ENCODE data around the gene VSIG2.

GRCh38 chr11:124743050-124743449, 9.0 kb downstream of the VSIG2 start:
- no peak for TF ChIP-seq NANOG (IDR thresholded peaks at IDR 0.05; ENCODE audit: borderline replicate concordance)
- TF ChIP-seq, protein P1, sequence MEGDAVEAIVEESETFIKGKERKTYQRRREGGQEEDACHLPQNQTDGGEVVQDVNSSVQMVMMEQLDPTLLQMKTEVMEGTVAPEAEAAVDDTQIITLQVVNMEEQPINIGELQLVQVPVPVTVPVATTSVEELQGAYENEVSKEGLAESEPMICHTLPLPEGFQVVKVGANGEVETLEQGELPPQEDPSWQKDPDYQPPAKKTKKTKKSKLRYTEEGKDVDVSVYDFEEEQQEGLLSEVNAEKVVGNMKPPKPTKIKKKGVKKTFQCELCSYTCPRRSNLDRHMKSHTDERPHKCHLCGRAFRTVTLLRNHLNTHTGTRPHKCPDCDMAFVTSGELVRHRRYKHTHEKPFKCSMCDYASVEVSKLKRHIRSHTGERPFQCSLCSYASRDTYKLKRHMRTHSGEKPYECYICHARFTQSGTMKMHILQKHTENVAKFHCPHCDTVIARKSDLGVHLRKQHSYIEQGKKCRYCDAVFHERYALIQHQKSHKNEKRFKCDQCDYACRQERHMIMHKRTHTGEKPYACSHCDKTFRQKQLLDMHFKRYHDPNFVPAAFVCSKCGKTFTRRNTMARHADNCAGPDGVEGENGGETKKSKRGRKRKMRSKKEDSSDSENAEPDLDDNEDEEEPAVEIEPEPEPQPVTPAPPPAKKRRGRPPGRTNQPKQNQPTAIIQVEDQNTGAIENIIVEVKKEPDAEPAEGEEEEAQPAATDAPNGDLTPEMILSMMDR (conservative IDR thresholded peaks at IDR 0.05; ENCODE audit: low read depth in 2 of 2): no peak
- peak; percentile 73 for TF ChIP-seq EZH2 (IDR thresholded peaks at IDR 0.05; ENCODE audit: low read depth, unreplicated experiment)
- TF ChIP-seq POLR2AphosphoS5 (IDR thresholded peaks at IDR 0.05; ENCODE audit: low read depth): no peak
- TF ChIP-seq EZH2phosphoT487 (IDR thresholded peaks at IDR 0.05; ENCODE audit: unreplicated experiment): no peak
- TF ChIP-seq, protein P2, sequence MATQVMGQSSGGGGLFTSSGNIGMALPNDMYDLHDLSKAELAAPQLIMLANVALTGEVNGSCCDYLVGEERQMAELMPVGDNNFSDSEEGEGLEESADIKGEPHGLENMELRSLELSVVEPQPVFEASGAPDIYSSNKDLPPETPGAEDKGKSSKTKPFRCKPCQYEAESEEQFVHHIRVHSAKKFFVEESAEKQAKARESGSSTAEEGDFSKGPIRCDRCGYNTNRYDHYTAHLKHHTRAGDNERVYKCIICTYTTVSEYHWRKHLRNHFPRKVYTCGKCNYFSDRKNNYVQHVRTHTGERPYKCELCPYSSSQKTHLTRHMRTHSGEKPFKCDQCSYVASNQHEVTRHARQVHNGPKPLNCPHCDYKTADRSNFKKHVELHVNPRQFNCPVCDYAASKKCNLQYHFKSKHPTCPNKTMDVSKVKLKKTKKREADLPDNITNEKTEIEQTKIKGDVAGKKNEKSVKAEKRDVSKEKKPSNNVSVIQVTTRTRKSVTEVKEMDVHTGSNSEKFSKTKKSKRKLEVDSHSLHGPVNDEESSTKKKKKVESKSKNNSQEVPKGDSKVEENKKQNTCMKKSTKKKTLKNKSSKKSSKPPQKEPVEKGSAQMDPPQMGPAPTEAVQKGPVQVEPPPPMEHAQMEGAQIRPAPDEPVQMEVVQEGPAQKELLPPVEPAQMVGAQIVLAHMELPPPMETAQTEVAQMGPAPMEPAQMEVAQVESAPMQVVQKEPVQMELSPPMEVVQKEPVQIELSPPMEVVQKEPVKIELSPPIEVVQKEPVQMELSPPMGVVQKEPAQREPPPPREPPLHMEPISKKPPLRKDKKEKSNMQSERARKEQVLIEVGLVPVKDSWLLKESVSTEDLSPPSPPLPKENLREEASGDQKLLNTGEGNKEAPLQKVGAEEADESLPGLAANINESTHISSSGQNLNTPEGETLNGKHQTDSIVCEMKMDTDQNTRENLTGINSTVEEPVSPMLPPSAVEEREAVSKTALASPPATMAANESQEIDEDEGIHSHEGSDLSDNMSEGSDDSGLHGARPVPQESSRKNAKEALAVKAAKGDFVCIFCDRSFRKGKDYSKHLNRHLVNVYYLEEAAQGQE (IDR thresholded peaks at IDR 0.05; ENCODE audit: unreplicated experiment): no peak
- no peak for TF ChIP-seq CREB1 (CRISPR knock-in tag; IDR thresholded peaks at IDR 0.05; ENCODE audit: low read depth)
- TF ChIP-seq ZNF114 (CRISPR knock-in tag; IDR thresholded peaks at IDR 0.05): no peak
- no peak for TF ChIP-seq JUNB (IDR thresholded peaks at IDR 0.05; ENCODE audit: unreplicated experiment)
- no peak for TF ChIP-seq ZNF331 (CRISPR knock-in tag; IDR thresholded peaks at IDR 0.05; ENCODE audit: low read depth)
- TF ChIP-seq ETS1 (IDR thresholded peaks at IDR 0.05): no peak
- no peak for TF ChIP-seq STAT1 (IDR thresholded peaks at IDR 0.05; ENCODE audit: unreplicated experiment)
- TF ChIP-seq, protein P3, sequence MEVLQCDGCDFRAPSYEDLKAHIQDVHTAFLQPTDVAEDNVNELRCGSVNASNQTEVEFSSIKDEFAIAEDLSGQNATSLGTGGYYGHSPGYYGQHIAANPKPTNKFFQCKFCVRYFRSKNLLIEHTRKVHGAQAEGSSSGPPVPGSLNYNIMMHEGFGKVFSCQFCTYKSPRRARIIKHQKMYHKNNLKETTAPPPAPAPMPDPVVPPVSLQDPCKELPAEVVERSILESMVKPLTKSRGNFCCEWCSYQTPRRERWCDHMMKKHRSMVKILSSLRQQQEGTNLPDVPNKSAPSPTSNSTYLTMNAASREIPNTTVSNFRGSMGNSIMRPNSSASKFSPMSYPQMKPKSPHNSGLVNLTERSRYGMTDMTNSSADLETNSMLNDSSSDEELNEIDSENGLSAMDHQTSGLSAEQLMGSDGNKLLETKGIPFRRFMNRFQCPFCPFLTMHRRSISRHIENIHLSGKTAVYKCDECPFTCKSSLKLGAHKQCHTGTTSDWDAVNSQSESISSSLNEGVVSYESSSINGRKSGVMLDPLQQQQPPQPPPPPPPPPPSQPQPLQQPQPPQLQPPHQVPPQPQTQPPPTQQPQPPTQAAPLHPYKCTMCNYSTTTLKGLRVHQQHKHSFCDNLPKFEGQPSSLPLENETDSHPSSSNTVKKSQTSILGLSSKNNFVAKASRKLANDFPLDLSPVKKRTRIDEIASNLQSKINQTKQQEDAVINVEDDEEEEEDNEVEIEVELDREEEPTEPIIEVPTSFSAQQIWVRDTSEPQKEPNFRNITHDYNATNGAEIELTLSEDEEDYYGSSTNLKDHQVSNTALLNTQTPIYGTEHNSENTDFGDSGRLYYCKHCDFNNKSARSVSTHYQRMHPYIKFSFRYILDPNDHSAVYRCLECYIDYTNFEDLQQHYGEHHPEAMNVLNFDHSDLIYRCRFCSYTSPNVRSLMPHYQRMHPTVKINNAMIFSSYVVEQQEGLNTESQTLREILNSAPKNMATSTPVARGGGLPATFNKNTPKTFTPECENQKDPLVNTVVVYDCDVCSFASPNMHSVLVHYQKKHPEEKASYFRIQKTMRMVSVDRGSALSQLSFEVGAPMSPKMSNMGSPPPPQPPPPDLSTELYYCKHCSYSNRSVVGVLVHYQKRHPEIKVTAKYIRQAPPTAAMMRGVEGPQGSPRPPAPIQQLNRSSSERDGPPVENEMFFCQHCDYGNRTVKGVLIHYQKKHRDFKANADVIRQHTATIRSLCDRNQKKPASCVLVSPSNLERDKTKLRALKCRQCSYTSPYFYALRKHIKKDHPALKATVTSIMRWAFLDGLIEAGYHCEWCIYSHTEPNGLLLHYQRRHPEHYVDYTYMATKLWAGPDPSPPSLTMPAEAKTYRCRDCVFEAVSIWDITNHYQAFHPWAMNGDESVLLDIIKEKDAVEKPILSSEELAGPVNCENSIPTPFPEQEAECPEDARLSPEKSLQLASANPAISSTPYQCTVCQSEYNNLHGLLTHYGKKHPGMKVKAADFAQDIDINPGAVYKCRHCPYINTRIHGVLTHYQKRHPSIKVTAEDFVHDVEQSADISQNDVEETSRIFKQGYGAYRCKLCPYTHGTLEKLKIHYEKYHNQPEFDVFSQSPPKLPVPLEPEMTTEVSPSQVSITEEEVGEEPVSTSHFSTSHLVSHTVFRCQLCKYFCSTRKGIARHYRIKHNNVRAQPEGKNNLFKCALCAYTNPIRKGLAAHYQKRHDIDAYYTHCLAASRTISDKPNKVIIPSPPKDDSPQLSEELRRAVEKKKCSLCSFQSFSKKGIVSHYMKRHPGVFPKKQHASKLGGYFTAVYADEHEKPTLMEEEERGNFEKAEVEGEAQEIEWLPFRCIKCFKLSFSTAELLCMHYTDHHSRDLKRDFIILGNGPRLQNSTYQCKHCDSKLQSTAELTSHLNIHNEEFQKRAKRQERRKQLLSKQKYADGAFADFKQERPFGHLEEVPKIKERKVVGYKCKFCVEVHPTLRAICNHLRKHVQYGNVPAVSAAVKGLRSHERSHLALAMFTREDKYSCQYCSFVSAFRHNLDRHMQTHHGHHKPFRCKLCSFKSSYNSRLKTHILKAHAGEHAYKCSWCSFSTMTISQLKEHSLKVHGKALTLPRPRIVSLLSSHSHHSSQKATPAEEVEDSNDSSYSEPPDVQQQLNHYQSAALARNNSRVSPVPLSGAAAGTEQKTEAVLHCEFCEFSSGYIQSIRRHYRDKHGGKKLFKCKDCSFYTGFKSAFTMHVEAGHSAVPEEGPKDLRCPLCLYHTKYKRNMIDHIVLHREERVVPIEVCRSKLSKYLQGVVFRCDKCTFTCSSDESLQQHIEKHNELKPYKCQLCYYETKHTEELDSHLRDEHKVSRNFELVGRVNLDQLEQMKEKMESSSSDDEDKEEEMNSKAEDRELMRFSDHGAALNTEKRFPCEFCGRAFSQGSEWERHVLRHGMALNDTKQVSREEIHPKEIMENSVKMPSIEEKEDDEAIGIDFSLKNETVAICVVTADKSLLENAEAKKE (CRISPR knock-in tag; IDR thresholded peaks at IDR 0.05): no peak

All from GM23338 (cell line).